ENCODE data around the gene MTHFD2.

Gene MTHFD2

GRCh38 chr2:74198461-74199274 is at the start of gene MTHFD2:
Gene MTHFD2 (plus strand): TSS chr2:74198615. CDS start chr2:74198642, 27 bp downstream.
- Histone ChIP-seq H3K9me3 (ENCODE audit: low read length) (no peaks in the 10 kb centered on the region), H3K27me3 (ENCODE audit: insufficient read depth, low read length) (no peaks in the 10 kb centered on the region), H2AFZ (ENCODE audit: low read depth, low read length) (peak within 1 kb of the TSS; percentile 91), H3K4me3 (ENCODE audit: low read length) (peak within 1 kb of the TSS; percentile 89), H3K4me1 (ENCODE audit: insufficient read depth, low read length) (peaks cover 13% of the 10 kb centered on the region), H3K36me3 (ENCODE audit: insufficient read depth, low read length) (peaks cover 4% of the 10 kb centered on the region)

- peaks cover 15% of the 10 kb centered on the region for H3K4me1 ChIP-seq (ENCODE audit: insufficient read depth, low read length)
- peaks cover 17% of the 10 kb centered on the region for H3K36me3 ChIP-seq (ENCODE audit: insufficient read depth, low read length)
- no peaks in the 10 kb centered on the region for H3K27me3 ChIP-seq (ENCODE audit: insufficient read depth, low read length)
- H3K9me3 ChIP-seq (ENCODE audit: low read length), result no peaks in the 10 kb centered on the region
- no peak overlapping the region for H3K4me3 ChIP-seq (ENCODE audit: low read length)
- H2AFZ ChIP-seq (ENCODE audit: low read depth, low read length), result no peak overlapping the region
Measured at GRCh38 chr2:74149247-74149525, 49.2 kb upstream of the MTHFD2 start.

- H3K36me3 ChIP-seq (ENCODE audit: insufficient read depth, low read length), result peaks cover 16% of the 10 kb centered on the region
- no peaks in the 10 kb centered on the region for H3K27me3 ChIP-seq (ENCODE audit: insufficient read depth, low read length)
- H3K4me1 ChIP-seq (ENCODE audit: insufficient read depth, low read length), result peaks cover 15% of the 10 kb centered on the region
- no peaks in the 10 kb centered on the region for H3K9me3 ChIP-seq (ENCODE audit: low read length)
- H2AFZ ChIP-seq (ENCODE audit: low read depth, low read length), result no peak overlapping the region
- no peak overlapping the region for H3K4me3 ChIP-seq (ENCODE audit: low read length)
Measured at GRCh38 chr2:74149570-74150319, 48.7 kb upstream of the MTHFD2 start.

- Histone ChIP-seq H3K4me1 (ENCODE audit: insufficient read depth, low read length) (peaks cover 6% of the 10 kb centered on the region), H3K27me3 (ENCODE audit: insufficient read depth, low read length) (no peaks in the 10 kb centered on the region), H2AFZ (ENCODE audit: low read depth, low read length) (no peak overlapping the region), H3K4me3 (ENCODE audit: low read length) (no peak overlapping the region), H3K36me3 (ENCODE audit: insufficient read depth, low read length) (peaks cover 44% of the 10 kb centered on the region), H3K9me3 (ENCODE audit: low read length) (no peaks in the 10 kb centered on the region)
Measured at GRCh38 chr2:74152954-74153353, 45.5 kb upstream of the MTHFD2 start.

GRCh38 chr2:74155830-74156229 is 42.6 kb upstream of the MTHFD2 start:
- H3K36me3 ChIP-seq (ENCODE audit: insufficient read depth, low read length), result peaks cover 68% of the 10 kb centered on the region
- no peaks in the 10 kb centered on the region for H3K4me1 ChIP-seq (ENCODE audit: insufficient read depth, low read length)
- no peak overlapping the region for H3K4me3 ChIP-seq (ENCODE audit: low read length)
- H3K27me3 ChIP-seq (ENCODE audit: insufficient read depth, low read length), result no peaks in the 10 kb centered on the region
- H2AFZ ChIP-seq (ENCODE audit: low read depth, low read length), result no peak overlapping the region
- no peaks in the 10 kb centered on the region for H3K9me3 ChIP-seq (ENCODE audit: low read length)

GRCh38 chr2:74162951-74163350 is 35.5 kb upstream of the MTHFD2 start:
- Histone ChIP-seq H3K36me3 (ENCODE audit: insufficient read depth, low read length) (peaks cover 86% of the 10 kb centered on the region), H2AFZ (ENCODE audit: low read depth, low read length) (no peak overlapping the region), H3K4me3 (ENCODE audit: low read length) (no peak overlapping the region), H3K4me1 (ENCODE audit: insufficient read depth, low read length) (no peaks in the 10 kb centered on the region), H3K9me3 (ENCODE audit: low read length) (peaks cover 5% of the 10 kb centered on the region), H3K27me3 (ENCODE audit: insufficient read depth, low read length) (no peaks in the 10 kb centered on the region)

GRCh38 chr2:74164761-74165160 is 33.7 kb upstream of the MTHFD2 start:
- Histone ChIP-seq H2AFZ (ENCODE audit: low read depth, low read length) (no peak overlapping the region), H3K4me3 (ENCODE audit: low read length) (no peak overlapping the region), H3K36me3 (ENCODE audit: insufficient read depth, low read length) (peaks cover 85% of the 10 kb centered on the region), H3K27me3 (ENCODE audit: insufficient read depth, low read length) (no peaks in the 10 kb centered on the region), H3K9me3 (ENCODE audit: low read length) (peaks cover 5% of the 10 kb centered on the region), H3K4me1 (ENCODE audit: insufficient read depth, low read length) (no peaks in the 10 kb centered on the region)

GRCh38 chr2:74168739-74169138 is 29.7 kb upstream of the MTHFD2 start:
- no peaks in the 10 kb centered on the region for H3K4me1 ChIP-seq (ENCODE audit: insufficient read depth, low read length)
- H3K9me3 ChIP-seq (ENCODE audit: low read length), result peaks cover 5% of the 10 kb centered on the region
- peaks cover 73% of the 10 kb centered on the region for H3K36me3 ChIP-seq (ENCODE audit: insufficient read depth, low read length)

GRCh38 chr2:74174909-74175308 is 23.5 kb upstream of the MTHFD2 start:
- Histone ChIP-seq H3K4me3 (ENCODE audit: low read length) (no peak overlapping the region), H3K9me3 (ENCODE audit: low read length) (peaks cover 5% of the 10 kb centered on the region), H3K36me3 (ENCODE audit: insufficient read depth, low read length) (peaks cover 23% of the 10 kb centered on the region), H3K27me3 (ENCODE audit: insufficient read depth, low read length) (no peaks in the 10 kb centered on the region), H3K4me1 (ENCODE audit: insufficient read depth, low read length) (peaks cover 4% of the 10 kb centered on the region), H2AFZ (ENCODE audit: low read depth, low read length) (no peak overlapping the region)

More at GRCh38 chr2:74168739-74169138, 29.7 kb upstream of the MTHFD2 start:
- Histone ChIP-seq H3K4me3 (ENCODE audit: low read length) (no peak overlapping the region), H2AFZ (ENCODE audit: low read depth, low read length) (no peak overlapping the region), H3K27me3 (ENCODE audit: insufficient read depth, low read length) (no peaks in the 10 kb centered on the region)

- Histone ChIP-seq H2AFZ (ENCODE audit: low read depth, low read length) (no peak overlapping the region), H3K9me3 (ENCODE audit: low read length) (peaks cover 5% of the 10 kb centered on the region), H3K27me3 (ENCODE audit: insufficient read depth, low read length) (no peaks in the 10 kb centered on the region), H3K36me3 (ENCODE audit: insufficient read depth, low read length) (peaks cover 6% of the 10 kb centered on the region), H3K4me1 (ENCODE audit: insufficient read depth, low read length) (peaks cover 8% of the 10 kb centered on the region), H3K4me3 (ENCODE audit: low read length) (peak overlapping the region; percentile 97)
Measured at GRCh38 chr2:74177696-74178095, 20.7 kb upstream of the MTHFD2 start.

GRCh38 chr2:74178211-74179062 is 20.0 kb upstream of the MTHFD2 start, which contains the start of gene MOB1A:
Gene MOB1A (minus strand): TSS chr2:74178879. CDS start chr2:74178674, 205 bp downstream.
- Histone ChIP-seq H3K9me3 (ENCODE audit: low read length) (peaks cover 5% of the 10 kb centered on the region), H3K27me3 (ENCODE audit: insufficient read depth, low read length) (no peaks in the 10 kb centered on the region), H3K36me3 (ENCODE audit: insufficient read depth, low read length) (peaks cover 6% of the 10 kb centered on the region), H3K4me3 (ENCODE audit: low read length) (peak within 1 kb of the TSS; percentile 97), H2AFZ (ENCODE audit: low read depth, low read length) (peak within 1 kb of the TSS; percentile 52), H3K4me1 (ENCODE audit: insufficient read depth, low read length) (peaks cover 8% of the 10 kb centered on the region)

- H2AFZ ChIP-seq (ENCODE audit: low read depth, low read length), result no peak overlapping the region
- H3K4me3 ChIP-seq (ENCODE audit: low read length), result peak overlapping the region; percentile 97
- H3K9me3 ChIP-seq (ENCODE audit: low read length), result peaks cover 5% of the 10 kb centered on the region
- peaks cover 8% of the 10 kb centered on the region for H3K4me1 ChIP-seq (ENCODE audit: insufficient read depth, low read length)
- no peaks in the 10 kb centered on the region for H3K27me3 ChIP-seq (ENCODE audit: insufficient read depth, low read length)
- H3K36me3 ChIP-seq (ENCODE audit: insufficient read depth, low read length), result peaks cover 6% of the 10 kb centered on the region
Measured at GRCh38 chr2:74179063-74179865, 19.2 kb upstream of the MTHFD2 start.

Measured in neuron (in vitro differentiated cells).